ENCODE results near the gene SPARC.

The SPARC gene

GRCh38 chr5:151648089-151648488 lies 38.6 kb downstream of the SPARC start:
- Histone ChIP-seq H3K27me3 (no peaks in the 10 kb centered on the region), H3K36me3 (no peaks in the 10 kb centered on the region), H3K27ac (no peak overlapping the region), H3K4me1 (ENCODE audit: control insufficient read depth in 1 of 2, insufficient read depth in 1 of 2, low read depth in 1 of 2, low read length in 1 of 2) (no peaks in the 10 kb centered on the region), H3K9me3 (no peaks in the 10 kb centered on the region), H3K4me3 (ENCODE audit: low read depth in 1 of 2, low read length in 1 of 2) (no peak overlapping the region)
- no peak for TF ChIP-seq CTCF (IDR thresholded peaks at IDR 0.05)

- no peak for TF ChIP-seq CTCF (IDR thresholded peaks at IDR 0.05)
- Histone ChIP-seq H3K4me1 (ENCODE audit: control insufficient read depth in 1 of 2, insufficient read depth in 1 of 2, low read depth in 1 of 2, low read length in 1 of 2) (no peaks in the 10 kb centered on the region), H3K27ac (no peak overlapping the region), H3K9me3 (no peaks in the 10 kb centered on the region), H3K27me3 (no peaks in the 10 kb centered on the region), H3K36me3 (no peaks in the 10 kb centered on the region), H3K4me3 (ENCODE audit: low read depth in 1 of 2, low read length in 1 of 2) (no peak overlapping the region)
These were observed 39.3 kb downstream of the SPARC start for GRCh38 chr5:151647320-151647861.

- H3K9me3 ChIP-seq, result no peaks in the 10 kb centered on the region
- no peak overlapping the region for H3K27ac ChIP-seq
- TF ChIP-seq CTCF (IDR thresholded peaks at IDR 0.05), result no peak
- H3K36me3 ChIP-seq, result no peaks in the 10 kb centered on the region
- H3K4me1 ChIP-seq (ENCODE audit: control insufficient read depth in 1 of 2, insufficient read depth in 1 of 2, low read depth in 1 of 2, low read length in 1 of 2), result no peaks in the 10 kb centered on the region
- no peaks in the 10 kb centered on the region for H3K27me3 ChIP-seq
- H3K4me3 ChIP-seq (ENCODE audit: low read depth in 1 of 2, low read length in 1 of 2), result no peak overlapping the region
These were observed 40.4 kb downstream of the SPARC start for GRCh38 chr5:151646334-151646733.

GRCh38 chr5:151643388-151643787 lies 43.3 kb downstream of the SPARC start:
- H3K9me3 ChIP-seq, result no peaks in the 10 kb centered on the region
- H3K4me3 ChIP-seq (ENCODE audit: low read depth in 1 of 2, low read length in 1 of 2), result no peak overlapping the region
- H3K27ac ChIP-seq, result no peak overlapping the region
- H3K27me3 ChIP-seq, result peaks cover 3% of the 10 kb centered on the region
- no peaks in the 10 kb centered on the region for H3K4me1 ChIP-seq (ENCODE audit: control insufficient read depth in 1 of 2, insufficient read depth in 1 of 2, low read depth in 1 of 2, low read length in 1 of 2)
- no peak for TF ChIP-seq CTCF (IDR thresholded peaks at IDR 0.05)
- no peaks in the 10 kb centered on the region for H3K36me3 ChIP-seq

DNA sequence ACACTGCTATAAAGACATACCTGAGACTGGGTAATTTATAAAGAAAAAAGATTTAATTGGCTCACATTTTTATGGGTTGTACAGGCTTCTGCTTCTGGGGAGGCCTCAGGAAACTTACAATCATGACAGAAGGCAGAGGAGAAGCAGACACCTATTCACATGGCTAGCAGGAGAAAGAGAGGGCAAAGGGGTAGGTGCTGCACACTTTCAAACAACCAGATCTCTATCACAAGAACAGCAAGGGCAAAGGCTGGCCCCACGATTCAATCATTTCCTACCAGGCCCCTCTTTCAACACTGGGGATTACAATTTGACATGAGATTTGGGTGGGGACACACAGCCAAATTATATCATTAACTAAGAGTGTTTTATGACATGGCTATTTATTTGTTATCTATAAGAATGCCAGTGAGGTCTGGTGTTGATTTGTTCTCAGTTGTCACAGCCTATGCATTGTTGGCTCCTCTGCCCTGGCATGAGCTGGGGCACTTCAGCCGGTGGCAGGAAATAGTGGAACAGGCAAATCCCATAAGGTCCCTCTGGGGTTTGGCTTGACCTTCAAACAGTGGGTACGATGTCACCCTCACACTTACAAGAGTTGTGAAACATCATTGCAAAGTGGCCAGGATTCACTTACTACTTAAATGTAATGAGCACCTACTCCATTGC lies 44.1 kb downstream of the SPARC start:
- Histone ChIP-seq H3K36me3 (no peaks in the 10 kb centered on the region), H3K4me3 (ENCODE audit: low read depth in 1 of 2, low read length in 1 of 2) (no peak overlapping the region), H3K4me1 (ENCODE audit: control insufficient read depth in 1 of 2, insufficient read depth in 1 of 2, low read depth in 1 of 2, low read length in 1 of 2) (no peaks in the 10 kb centered on the region), H3K27ac (no peak overlapping the region), H3K27me3 (peaks cover 11% of the 10 kb centered on the region), H3K9me3 (no peaks in the 10 kb centered on the region)
- TF ChIP-seq CTCF (IDR thresholded peaks at IDR 0.05), result no peak
